Stimulated activated CD8-positive, alpha-beta memory T cell treated with anti-CD3 and anti-CD28 coated beads, Interleukin-7, amount 100 ng/mL, for 24 hours (primary cell): ENCODE measurements around the gene DYNLT2.
"Not testable (repeated sequence)": the region's sequence is repeated elsewhere in the genome, so short reads cannot be mapped to it uniquely, and the experiment has no call there.

ENCODE experiments used
- DNase-seq: peaks from one replicate; pipeline ENCODE4 v3.0.0-alpha.2; 2020; ENCODE audit warnings: low read depth

The DYNLT2 gene

DNA sequence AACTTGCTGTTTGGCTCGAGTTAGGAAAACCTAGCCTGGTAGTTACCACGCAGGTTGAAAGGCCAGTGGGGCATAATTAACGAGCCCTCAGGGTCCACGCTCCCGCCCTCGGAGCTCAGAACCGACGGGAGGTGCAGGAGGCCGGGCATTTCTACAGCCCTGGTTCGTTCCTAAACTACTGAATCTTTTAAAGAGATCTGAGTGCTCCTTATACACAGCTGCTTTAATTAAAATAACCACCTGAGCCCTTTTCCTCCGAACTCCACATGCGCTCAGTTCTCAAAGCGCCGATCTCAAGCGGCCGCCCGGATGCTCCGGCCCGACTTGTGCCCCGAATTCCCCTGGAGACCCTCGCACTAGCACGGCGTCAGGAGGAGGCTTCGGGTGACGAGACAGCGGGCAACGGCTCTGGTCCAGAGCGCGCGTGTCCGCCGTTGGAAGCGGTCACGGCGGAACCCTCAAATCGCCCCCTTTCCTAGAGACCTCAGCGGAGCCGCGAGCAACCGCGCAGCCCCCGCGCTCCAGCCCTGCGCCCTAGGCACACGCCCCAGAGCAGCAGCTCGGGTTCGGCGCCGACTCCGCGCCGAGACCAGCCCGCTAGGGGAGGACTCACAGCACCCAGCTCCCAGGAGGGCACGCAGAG lies 49.9 kb downstream of the DYNLT2 start:
- no peak for DNase-seq

DNA sequence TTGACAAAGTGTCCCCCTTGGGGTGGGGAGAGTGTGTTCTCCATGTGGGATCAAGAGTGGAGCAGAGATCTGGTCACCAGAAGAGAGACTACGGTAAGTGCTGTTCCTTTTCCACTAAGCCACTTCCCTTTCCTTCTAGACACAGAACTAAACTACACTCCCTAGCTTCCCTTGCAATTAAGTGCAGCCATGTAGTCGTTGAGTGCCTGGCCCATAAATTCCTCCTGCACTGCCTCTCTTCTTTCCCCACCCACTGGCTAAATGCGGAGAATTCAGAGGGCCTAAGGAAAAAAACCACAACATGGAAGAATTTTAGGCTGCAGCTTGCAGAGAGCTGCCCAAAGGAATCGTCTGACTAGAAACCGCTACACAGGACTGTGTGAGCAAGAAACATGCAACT lies 51.1 kb downstream of the DYNLT2 start:
- no peak for DNase-seq

DNA sequence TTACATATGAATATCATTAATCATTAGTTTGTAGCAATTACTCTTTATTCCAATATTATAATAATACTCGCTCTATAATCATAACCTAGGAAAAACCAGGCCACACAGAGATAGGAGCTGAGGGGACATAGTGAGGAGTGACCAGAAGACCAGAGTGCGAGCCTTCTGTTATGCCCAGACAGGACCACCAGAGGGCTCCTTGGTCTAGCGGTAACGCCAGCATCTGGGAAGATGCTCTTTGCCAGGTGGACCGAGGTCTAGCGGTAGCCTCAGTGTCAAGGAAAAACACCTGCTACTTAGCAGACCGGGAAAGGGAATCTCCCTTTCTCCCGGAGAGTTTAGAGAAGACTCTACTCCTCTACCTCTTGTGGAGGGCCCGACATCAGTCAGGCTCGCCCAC lies 54.3 kb downstream of the DYNLT2 start:
- DNase-seq = not testable (repeated sequence)

DNA sequence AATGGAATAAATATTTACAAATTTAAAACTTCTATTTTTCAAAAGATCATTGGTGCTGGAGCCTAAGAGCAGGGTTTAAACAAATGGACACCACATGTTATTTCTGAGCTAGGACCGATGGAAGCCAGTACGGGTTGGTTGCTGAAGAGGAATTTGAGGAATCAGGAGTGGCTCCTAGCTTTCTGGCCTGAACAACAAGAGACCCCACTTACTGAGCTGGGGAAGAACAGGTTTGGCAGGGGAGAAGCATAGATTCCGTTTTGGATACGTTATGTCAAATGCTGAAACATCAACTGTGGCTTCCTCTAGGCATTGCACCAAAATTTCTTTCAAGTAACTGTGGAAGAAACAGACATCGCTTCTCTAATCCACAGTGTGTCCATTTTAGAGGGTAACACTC lies 56.2 kb downstream of the DYNLT2 start:
- DNase-seq = no peak

DNA sequence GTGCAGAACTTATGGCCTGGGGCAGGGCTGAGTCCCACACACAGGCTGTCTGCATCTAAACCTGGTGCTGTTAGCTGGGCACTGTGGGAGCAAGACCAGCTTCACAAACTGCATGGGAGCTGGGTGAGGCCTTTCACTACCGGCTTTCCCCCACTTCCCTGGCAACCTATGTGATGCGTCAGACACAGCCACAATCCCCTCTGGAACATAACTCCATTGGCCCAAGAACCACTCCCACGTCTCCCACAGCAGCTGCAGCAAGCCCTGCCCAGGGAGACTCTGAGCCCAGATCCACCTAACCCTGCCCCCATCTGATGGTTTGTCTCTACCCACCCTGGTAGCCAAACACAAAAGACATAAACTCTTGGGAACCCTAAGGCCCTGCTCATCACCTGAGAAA lies 58.9 kb downstream of the DYNLT2 start:
- DNase-seq = no peak

DNA sequence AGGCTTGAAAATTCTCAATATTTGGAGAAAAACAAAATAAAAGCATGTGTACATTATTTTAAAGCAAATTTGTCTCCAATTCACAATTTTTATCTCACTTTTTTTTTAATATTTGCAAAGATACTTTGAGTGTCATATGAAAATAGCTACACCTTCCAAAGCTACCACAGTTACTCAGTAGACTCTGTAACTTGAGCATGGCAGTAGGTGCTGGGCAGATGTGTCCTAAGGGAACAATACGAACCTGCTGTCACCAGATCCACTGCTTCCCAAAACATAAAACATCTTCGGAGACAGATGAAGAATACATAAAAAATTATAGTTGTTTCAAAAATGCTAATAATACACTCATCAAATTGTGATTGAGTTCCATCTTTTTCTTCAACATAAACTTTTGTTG lies 60.1 kb downstream of the DYNLT2 start:
- DNase-seq = no peak
